ENCODE measurements around the gene KASH5.

KASH5 gene

GRCh38 chr19:49423985-49424303, 35.9 kb downstream of the KASH5 start:
- Histone ChIP-seq H3K36me3 (replicated peaks; ENCODE audit: insufficient read depth, low read length) (no peaks in the 10 kb centered on the region), H3K9me3 (replicated peaks; ENCODE audit: insufficient read depth, low read length) (no peaks in the 10 kb centered on the region), H3K4me3 (ENCODE audit: low read length) (no peak overlapping the region), H2AFZ (ENCODE audit: low read length) (no peak overlapping the region), H4K20me1 (ENCODE audit: insufficient read depth, low read length) (no peaks in the 10 kb centered on the region), H3K9ac (ENCODE audit: low read length) (no peak overlapping the region), H3F3A (ENCODE audit: insufficient read depth, low read length) (no peaks in the 10 kb centered on the region), H3K4me2 (ENCODE audit: low read depth, low read length) (no peak overlapping the region), H3K9me2 (replicated peaks; ENCODE audit: insufficient read depth, low read length) (no peaks in the 10 kb centered on the region), H3K4me1 (ENCODE audit: low read length) (0 out of 2 replicates have a peak, but pooled peaks cover 3% of the 10 kb centered on the region), H3K27ac (ENCODE audit: low read length) (no peak overlapping the region), H3K79me2 (ENCODE audit: low read length) (no peaks in the 10 kb centered on the region), H3K27me3 (replicated peaks; ENCODE audit: insufficient read depth, low read length) (peaks cover 99% of the 10 kb centered on the region)
- TF ChIP-seq, protein P1, sequence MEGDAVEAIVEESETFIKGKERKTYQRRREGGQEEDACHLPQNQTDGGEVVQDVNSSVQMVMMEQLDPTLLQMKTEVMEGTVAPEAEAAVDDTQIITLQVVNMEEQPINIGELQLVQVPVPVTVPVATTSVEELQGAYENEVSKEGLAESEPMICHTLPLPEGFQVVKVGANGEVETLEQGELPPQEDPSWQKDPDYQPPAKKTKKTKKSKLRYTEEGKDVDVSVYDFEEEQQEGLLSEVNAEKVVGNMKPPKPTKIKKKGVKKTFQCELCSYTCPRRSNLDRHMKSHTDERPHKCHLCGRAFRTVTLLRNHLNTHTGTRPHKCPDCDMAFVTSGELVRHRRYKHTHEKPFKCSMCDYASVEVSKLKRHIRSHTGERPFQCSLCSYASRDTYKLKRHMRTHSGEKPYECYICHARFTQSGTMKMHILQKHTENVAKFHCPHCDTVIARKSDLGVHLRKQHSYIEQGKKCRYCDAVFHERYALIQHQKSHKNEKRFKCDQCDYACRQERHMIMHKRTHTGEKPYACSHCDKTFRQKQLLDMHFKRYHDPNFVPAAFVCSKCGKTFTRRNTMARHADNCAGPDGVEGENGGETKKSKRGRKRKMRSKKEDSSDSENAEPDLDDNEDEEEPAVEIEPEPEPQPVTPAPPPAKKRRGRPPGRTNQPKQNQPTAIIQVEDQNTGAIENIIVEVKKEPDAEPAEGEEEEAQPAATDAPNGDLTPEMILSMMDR (IDR thresholded peaks at IDR 0.05; ENCODE audit: low read length), result no peak
- no peak for TF ChIP-seq EZH2phosphoT487 (IDR thresholded peaks at IDR 0.05; ENCODE audit: low read length)
- no peak for TF ChIP-seq EZH2 (optimal IDR thresholded peaks at IDR 0.05; ENCODE audit: low read depth, low read length)
- no peak for DNase-seq

- Histone ChIP-seq H4K20me1 (ENCODE audit: insufficient read depth, low read length) (no peaks in the 10 kb centered on the region), H3K9ac (ENCODE audit: low read length) (no peak within 1 kb of the TSS), H3K79me2 (ENCODE audit: low read length) (no peaks in the 10 kb centered on the region), H3K4me2 (ENCODE audit: low read depth, low read length) (no peak within 1 kb of the TSS), H3K27me3 (replicated peaks; ENCODE audit: insufficient read depth, low read length) (peaks cover 99% of the 10 kb centered on the region), H3K9me3 (replicated peaks; ENCODE audit: insufficient read depth, low read length) (no peaks in the 10 kb centered on the region), H3K9me2 (replicated peaks; ENCODE audit: insufficient read depth, low read length) (no peaks in the 10 kb centered on the region), H3F3A (ENCODE audit: insufficient read depth, low read length) (no peaks in the 10 kb centered on the region), H3K27ac (ENCODE audit: low read length) (no peak within 1 kb of the TSS), H2AFZ (ENCODE audit: low read length) (no peak within 1 kb of the TSS), H3K4me1 (ENCODE audit: low read length) (0 out of 2 replicates have a peak, but pooled peaks cover 3% of the 10 kb centered on the region), H3K36me3 (replicated peaks; ENCODE audit: insufficient read depth, low read length) (no peaks in the 10 kb centered on the region), H3K4me3 (ENCODE audit: low read length) (no peak within 1 kb of the TSS)
- TF ChIP-seq, protein P1 (IDR thresholded peaks at IDR 0.05; ENCODE audit: low read length), result no peak
- no peak for TF ChIP-seq EZH2phosphoT487 (IDR thresholded peaks at IDR 0.05; ENCODE audit: low read length)
- TF ChIP-seq EZH2 (optimal IDR thresholded peaks at IDR 0.05; ENCODE audit: low read depth, low read length), result no peak
- DNase-seq, result no peak
These were observed 37.1 kb downstream of the KASH5 start, which contains the start of gene GFY for GRCh38 chr19:49425178-49425577. TSS of gene GFY (plus strand) at chr19:49425388. CDS start at chr19:49426431, 1,043 bp downstream.

DNA sequence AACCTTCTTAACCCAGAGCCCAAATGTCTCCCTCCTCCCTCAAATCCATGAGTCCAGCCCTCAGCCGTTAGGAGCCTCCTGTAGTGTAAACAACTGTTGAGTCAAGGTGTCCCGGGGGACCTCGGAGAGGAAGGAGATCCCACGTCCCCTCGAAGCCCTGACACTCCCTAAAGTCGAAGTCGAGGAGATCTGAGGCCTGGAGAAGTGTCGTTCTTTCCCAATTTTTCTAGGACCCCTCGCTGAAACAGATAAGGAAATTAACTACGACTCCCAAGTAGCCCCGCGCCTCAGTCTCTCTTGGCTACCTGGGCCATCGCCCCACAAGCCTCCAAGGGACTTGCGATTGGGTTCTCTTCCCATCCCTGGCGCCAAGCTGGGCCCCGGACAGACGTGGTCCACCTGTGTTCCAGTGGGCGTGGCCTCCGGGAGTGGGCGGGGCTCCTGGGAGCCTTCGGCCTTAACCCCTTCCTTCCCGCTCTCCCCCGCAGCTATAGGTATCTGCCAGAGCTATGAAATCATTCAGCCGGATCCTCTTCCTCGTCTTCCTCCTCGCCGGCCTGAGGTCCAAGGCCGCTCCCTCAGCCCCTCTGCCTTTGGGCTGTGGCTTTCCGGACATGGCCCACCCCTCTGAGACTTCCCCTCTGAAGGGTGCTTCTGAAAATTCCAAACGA, 38.0 kb downstream of the KASH5 start:
- no peak overlapping the region for H3K9ac ChIP-seq (ENCODE audit: low read length)
- peaks cover 99% of the 10 kb centered on the region for H3K27me3 ChIP-seq (replicated peaks; ENCODE audit: insufficient read depth, low read length)
- no peak overlapping the region for H3K4me3 ChIP-seq (ENCODE audit: low read length)
- H3K27ac ChIP-seq (ENCODE audit: low read length), result no peak overlapping the region
- no peaks in the 10 kb centered on the region for H4K20me1 ChIP-seq (ENCODE audit: insufficient read depth, low read length)
- no peak for DNase-seq
- H2AFZ ChIP-seq (ENCODE audit: low read length), result no peak overlapping the region
- TF ChIP-seq, protein P1 (IDR thresholded peaks at IDR 0.05; ENCODE audit: low read length), result no peak
- TF ChIP-seq EZH2phosphoT487 (IDR thresholded peaks at IDR 0.05; ENCODE audit: low read length) (no peak; the same call in 1 of the 2 replicates), EZH2 (optimal IDR thresholded peaks at IDR 0.05; ENCODE audit: low read depth, low read length) (no peak)
- H3K36me3 ChIP-seq (replicated peaks; ENCODE audit: insufficient read depth, low read length), result no peaks in the 10 kb centered on the region
- H3K4me2 ChIP-seq (ENCODE audit: low read depth, low read length), result no peak overlapping the region
- no peaks in the 10 kb centered on the region for H3K9me2 ChIP-seq (replicated peaks; ENCODE audit: insufficient read depth, low read length)
- H3K4me1 ChIP-seq (ENCODE audit: low read length), result 0 out of 2 replicates have a peak, but pooled peaks cover 3% of the 10 kb centered on the region
- no peaks in the 10 kb centered on the region for H3K79me2 ChIP-seq (ENCODE audit: low read length)
- H3K9me3 ChIP-seq (replicated peaks; ENCODE audit: insufficient read depth, low read length), result no peaks in the 10 kb centered on the region
- H3F3A ChIP-seq (ENCODE audit: insufficient read depth, low read length), result no peaks in the 10 kb centered on the region

Measured in MM.1S (cell line).